GM18861 (cell line): ENCODE results near the gene C16orf95.

Source experiments
- ATAC-seq: cut with Tn5 transposase; IDR thresholded peaks from one replicate; pipeline ENCODE4 v1.9.1; 2021; ENCODE audit not compliant: unreplicated experiment

The C16orf95 gene

GRCh38 chr16:87295661-87296531, 21.3 kb downstream of the C16orf95 start:
- ATAC-seq, result no peak

- no peak for ATAC-seq
These were observed 21.9 kb downstream of the C16orf95 start for GRCh38 chr16:87295259-87295658.

- ATAC-seq, result no peak
These were observed 23.2 kb downstream of the C16orf95 start for GRCh38 chr16:87293990-87294389.

GRCh38 chr16:87291944-87292343, 25.2 kb downstream of the C16orf95 start:
- ATAC-seq, result no peak

- ATAC-seq, result no peak
These were observed 28.3 kb downstream of the C16orf95 start for GRCh38 chr16:87288753-87289362.

GRCh38 chr16:87286839-87287626, 30.2 kb downstream of the C16orf95 start:
- no peak for ATAC-seq

GRCh38 chr16:87284183-87284582, 33.0 kb downstream of the C16orf95 start:
- ATAC-seq, result no peak

GRCh38 chr16:87279094-87279658, 38.0 kb downstream of the C16orf95 start:
- ATAC-seq, result no peak

- ATAC-seq, result no peak
These were observed 38.8 kb downstream of the C16orf95 start for GRCh38 chr16:87278191-87279093.

GRCh38 chr16:87276924-87277323, 40.3 kb downstream of the C16orf95 start:
- ATAC-seq, result no peak

GRCh38 chr16:87276091-87276701, 41.0 kb downstream of the C16orf95 start:
- ATAC-seq, result no peak

GRCh38 chr16:87274794-87275193, 42.4 kb downstream of the C16orf95 start:
- ATAC-seq, result no peak

GRCh38 chr16:87273471-87274030, 43.6 kb downstream of the C16orf95 start:
- no peak for ATAC-seq

- no peak for ATAC-seq
These were observed 45.9 kb downstream of the C16orf95 start for GRCh38 chr16:87271256-87271655.

GRCh38 chr16:87267566-87267965, 49.6 kb downstream of the C16orf95 start:
- ATAC-seq, result no peak

GRCh38 chr16:87266846-87267245, 50.3 kb downstream of the C16orf95 start:
- no peak for ATAC-seq

GRCh38 chr16:87265261-87265660, 51.9 kb downstream of the C16orf95 start:
- no peak for ATAC-seq

GRCh38 chr16:87264634-87265033, 52.6 kb downstream of the C16orf95 start:
- ATAC-seq, result no peak

GRCh38 chr16:87263418-87264052, 53.7 kb downstream of the C16orf95 start:
- ATAC-seq, result no peak
